ENCODE measurements around the gene MS4A14. TPM values are rescaled to one million over a fixed set of nuclear protein-coding genes. Genes with fewer than 3 reads are reported as not detected.

MS4A14 gene
- total RNA-seq, 1 experiment from 2014 or later = not detected

Other genes with a start within 250 kb of the MS4A14 start
- not detected in 2 replicates for gene MS4A6A, start 213.4 kb upstream of the MS4A14 start, total RNA-seq (2014; rRNA removed; shearing (Covaris generic))
- not detected in 2 replicates for gene MS4A4E, start 153.3 kb upstream of the MS4A14 start, total RNA-seq (2014; rRNA removed; shearing (Covaris generic))
- not detected in 2 replicates for gene MS4A4A, start 115.8 kb upstream of the MS4A14 start, total RNA-seq (2014; rRNA removed; shearing (Covaris generic))
- gene MS4A6E, start 69.2 kb upstream of the MS4A14 start, total RNA-seq (2014; rRNA removed; shearing (Covaris generic)) = not detected in 2 replicates
- gene MS4A7, start 17.9 kb upstream of the MS4A14 start, total RNA-seq (2014; rRNA removed; shearing (Covaris generic)) = not detected in 2 replicates
- not detected in 2 replicates for gene MS4A5, start 33.1 kb downstream of the MS4A14 start, total RNA-seq (2014; rRNA removed; shearing (Covaris generic))
- gene MS4A1, start 59.4 kb downstream of the MS4A14 start, total RNA-seq (2014; rRNA removed; shearing (Covaris generic)) = not detected in 2 replicates
- gene MS4A12, start 96.3 kb downstream of the MS4A14 start, total RNA-seq (2014; rRNA removed; shearing (Covaris generic)) = not detected in 2 replicates
- gene MS4A13, start 118.9 kb downstream of the MS4A14 start, total RNA-seq (2014; rRNA removed; shearing (Covaris generic)) = not detected in 2 replicates